Measurements from ENCODE around the gene SLC6A7.

DNA sequence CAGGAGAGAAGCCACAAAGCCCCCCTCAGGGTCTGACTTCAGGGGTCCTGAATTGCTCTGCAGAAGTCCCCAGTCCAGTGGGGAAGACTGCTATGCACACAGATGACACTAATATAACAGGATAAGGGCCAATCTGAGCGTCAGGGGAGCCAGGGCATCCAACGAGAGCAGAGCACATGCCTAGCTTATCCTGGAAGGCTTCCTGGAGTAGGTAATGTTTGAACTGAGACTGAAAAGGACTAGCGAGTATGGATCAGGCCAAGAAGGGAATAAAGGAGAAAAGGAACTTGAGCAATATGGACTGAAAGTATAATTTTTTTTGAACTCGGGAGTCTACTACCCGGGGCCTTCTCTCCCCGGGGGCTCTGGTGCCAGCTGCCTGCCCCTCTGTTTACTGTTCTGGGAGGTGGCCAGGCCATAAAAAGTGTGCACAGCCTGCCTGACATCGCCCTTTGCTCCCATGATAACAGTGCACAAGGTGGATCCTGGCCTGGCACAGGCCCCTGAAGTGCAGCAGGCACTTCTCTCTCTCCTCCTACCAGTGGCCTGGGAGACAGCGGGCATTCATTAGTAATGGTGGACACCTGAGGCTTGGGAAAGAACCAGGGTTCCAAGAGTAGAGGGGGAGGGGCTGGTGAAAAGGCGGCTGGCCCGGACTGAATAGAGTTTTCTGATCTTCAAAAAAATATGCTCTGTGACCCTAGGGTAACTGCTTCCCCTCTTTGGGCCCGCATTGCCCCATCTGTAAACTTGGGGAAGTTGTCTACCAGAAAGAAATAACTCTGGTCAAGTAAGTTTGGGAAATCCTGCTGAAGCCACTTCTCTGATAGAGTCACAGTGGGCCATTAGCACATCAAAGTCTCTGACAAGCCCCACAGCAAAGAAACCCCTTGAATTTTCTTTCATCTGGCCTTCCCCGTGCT is 4.6 kb upstream of the SLC6A7 start:
- TF ChIP-seq, protein P1, sequence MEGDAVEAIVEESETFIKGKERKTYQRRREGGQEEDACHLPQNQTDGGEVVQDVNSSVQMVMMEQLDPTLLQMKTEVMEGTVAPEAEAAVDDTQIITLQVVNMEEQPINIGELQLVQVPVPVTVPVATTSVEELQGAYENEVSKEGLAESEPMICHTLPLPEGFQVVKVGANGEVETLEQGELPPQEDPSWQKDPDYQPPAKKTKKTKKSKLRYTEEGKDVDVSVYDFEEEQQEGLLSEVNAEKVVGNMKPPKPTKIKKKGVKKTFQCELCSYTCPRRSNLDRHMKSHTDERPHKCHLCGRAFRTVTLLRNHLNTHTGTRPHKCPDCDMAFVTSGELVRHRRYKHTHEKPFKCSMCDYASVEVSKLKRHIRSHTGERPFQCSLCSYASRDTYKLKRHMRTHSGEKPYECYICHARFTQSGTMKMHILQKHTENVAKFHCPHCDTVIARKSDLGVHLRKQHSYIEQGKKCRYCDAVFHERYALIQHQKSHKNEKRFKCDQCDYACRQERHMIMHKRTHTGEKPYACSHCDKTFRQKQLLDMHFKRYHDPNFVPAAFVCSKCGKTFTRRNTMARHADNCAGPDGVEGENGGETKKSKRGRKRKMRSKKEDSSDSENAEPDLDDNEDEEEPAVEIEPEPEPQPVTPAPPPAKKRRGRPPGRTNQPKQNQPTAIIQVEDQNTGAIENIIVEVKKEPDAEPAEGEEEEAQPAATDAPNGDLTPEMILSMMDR (conservative IDR thresholded peaks at IDR 0.05; ENCODE audit: low read depth, low read length): no peak
- no peak for TF ChIP-seq EZH2 (IDR thresholded peaks at IDR 0.05; ENCODE audit: borderline replicate concordance, low read depth, low read length, poor library complexity, severe bottlenecking)
